Fibroblast of peridontal ligament (primary cell): ENCODE data around the gene PRICKLE3.
"Not testable (repeated sequence)": the region's sequence is repeated elsewhere in the genome, so short reads cannot be mapped to it uniquely, and the experiment has no call there.

Experiments used
- DNase-seq: peaks from one replicate; pipeline ENCODE4 v3.0.0-alpha.2; 2010; ENCODE audit errors: extremely low read depth

PRICKLE3 gene

DNA sequence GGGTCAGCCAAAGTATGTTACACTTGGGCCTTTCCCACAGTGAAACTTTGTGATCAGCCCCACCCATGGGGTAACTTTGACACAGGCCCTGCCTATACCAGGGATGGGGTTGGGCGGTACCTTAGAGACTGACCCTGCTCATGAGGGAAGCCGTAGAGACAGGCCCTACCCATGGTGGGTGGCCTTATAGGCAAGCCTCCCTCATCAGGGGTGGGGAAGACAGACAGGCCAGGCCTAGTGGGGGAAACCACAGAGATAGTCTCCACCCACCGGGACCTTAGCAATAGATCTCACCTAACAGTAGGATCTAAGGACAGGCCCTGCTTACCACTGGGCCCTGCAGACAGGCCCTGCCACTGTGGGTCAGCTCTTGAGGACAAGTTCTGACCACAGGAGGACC, 7.6 kb downstream of the PRICKLE3 start:
- DNase-seq, result no peak

DNA sequence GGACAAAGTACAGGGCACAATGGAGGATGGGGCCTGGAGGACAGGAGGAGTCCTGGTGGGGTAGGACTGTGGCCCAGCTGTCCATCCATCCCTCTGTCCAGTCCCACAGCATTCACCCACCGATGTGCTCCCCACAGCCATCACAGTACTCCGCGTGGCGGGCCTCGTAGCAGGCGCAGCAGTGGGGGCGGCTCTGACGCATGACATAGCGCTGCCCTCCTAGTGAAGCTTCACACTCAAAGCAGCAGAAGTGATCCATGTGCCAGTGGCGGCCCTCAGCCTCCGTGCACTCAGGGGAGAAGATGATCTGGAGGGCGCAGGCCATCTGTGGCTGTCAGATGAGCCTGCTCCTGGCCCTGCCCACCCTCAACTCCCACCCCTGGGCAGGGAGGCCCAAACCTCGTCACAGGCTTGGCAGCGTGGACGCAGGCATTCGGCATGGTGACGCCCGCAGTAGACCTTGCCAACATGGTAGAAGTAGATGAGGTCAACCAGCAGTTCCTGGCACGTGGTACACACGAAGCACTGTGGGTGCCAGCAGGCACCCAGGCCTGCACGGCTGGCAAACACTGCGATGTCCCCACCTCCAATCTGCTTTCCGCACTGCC, 8.2 kb downstream of the PRICKLE3 start:
- DNase-seq, result no peak

DNA sequence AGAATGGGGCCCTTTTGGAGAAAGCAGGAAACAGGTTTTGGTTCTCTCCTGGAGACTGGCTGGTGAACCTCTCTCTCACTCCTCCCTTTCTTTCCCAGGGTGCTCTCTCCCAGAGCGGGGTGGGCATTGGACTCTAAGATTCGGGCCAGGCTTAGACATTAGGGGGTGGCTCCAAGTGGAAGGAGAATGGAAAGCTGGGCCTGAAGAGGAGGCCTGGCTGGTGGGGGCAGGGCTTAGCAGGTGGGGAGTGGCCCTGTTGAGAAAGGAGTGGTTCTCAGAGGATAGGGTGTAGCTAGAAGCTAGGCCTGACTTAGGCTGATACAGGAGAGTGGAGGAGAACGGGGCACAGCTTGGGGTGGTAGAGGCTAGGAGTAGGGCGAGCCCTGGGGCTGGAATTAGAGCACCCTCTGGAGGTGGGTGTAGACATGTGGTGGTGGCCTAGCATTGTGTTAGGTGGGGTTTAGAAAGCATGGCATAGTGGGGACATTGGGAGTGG, 8.8 kb downstream of the PRICKLE3 start:
- no peak for DNase-seq

DNA sequence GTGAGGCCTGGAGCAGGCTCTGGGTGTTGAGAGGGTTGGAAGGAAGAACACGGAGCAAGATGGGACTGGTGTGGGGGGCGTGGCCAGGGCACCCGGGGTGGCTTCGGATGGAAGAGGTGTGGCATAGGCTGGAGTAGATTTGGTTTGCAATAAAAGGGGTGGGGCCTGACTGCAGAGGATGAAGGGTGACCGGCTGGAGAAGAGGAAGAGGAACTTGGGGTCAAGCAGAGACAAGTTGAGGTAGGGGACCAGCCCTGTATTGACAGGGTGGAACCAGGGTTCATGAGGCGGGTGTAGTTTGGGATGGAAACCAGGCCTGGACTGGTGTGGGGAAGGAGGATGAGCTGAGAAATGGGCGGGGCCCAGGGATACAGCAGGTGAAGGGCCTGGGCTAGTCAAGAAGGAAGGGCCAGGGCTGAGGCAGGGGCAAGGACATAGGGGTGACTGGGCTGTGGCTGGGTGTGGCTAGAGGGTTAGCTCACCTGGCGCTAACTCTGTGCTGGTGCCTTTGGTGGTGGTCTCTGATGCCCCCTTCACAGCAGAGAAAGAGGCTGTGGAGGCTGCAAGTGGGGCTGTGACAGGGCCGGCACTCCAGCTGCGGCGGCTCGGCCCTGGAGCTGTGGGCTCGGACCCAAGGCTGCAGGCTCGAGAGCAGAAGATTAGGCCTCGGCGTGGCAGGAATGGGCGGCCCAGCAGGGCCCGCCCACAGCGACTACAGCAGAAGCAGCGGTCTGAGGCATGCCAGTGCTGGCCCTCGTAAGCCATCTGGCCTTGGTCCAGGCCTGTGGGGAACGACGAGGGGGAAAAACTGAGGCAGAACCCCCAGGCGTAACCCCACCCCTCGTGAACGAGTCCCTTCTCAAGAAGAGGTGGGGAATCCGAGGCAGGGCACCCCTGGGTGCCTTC, 9.5 kb downstream of the PRICKLE3 start:
- DNase-seq, result no peak

DNA sequence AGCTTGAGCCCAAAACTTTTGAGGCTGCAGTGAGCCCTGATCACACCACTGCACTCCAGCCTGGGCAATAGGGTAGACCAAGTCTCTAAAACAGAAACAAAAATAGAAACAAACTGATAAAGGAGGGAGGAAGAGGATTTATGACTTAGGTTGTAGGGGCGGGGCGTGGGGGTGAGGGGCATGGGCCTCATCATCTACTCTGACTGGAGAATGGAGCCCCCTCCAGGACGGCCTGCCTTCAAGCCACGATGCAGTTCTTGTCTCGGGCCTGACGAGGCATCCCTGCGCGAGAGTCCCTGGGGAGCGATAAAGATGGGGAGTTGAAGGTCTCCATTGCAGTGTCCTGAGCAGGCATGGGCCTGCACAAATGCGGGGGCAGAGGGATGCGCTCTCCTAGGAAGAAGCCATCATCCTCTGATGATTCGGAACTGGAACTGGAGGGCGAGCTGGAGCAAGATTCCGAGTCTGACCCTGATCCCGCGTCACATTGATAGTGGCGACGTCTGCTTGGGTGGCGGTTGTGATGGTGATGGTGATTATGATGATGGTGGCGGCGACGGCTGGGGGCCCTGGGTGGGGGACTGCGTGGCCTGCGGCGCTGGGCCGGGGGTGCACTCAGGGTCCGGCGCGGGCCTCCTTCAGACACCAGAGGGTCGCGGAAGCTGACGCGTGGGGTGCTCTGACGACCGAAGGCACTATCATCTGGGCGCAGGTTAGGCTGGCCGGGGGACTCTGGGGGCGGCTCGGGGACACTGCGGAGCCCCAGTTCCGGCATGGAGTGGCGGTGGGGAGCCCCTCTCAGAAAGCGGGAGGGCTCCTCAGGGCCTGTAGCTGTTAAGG, 10.5 kb downstream of the PRICKLE3 start:
- no peak for DNase-seq

DNA sequence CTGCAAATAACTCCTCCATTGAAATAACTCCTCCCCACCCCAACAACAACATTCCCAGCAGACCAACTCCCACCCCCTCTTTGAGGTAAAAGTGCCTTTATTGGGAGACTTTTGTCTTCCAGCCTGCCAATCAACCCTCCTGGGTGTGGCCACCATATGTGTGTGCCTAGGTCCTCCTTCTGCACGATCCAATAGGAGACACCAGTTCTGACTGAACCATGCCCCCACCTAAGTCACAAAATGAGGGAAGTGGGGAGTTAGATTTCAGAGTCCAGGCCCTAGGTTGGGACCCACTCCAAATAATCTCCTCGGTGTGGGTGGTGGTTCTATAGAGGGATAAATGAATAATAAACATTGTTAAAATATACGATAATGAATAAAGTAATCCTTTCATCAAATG, 11.4 kb downstream of the PRICKLE3 start:
- DNase-seq, result no peak

DNA sequence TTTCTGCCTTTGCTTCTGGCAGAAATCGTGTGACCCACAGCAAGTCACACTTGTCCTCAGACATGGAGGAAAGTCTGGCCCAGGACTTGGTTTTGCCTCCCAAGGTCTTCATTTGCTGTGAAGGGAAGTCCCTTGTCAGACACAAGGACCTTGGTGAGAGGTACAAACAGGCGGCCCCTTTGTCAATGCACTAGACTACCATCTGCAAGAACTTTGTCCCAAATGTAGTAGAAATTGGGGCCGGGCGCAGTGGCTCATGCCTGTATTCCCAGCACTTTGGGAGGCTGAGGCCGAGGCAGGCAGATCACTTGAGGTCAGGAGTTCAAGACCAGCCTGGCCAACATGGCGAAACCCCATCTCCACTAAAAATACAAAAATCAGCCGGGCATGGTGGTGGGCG, 12.6 kb downstream of the PRICKLE3 start:
- DNase-seq, result not testable (repeated sequence)

DNA sequence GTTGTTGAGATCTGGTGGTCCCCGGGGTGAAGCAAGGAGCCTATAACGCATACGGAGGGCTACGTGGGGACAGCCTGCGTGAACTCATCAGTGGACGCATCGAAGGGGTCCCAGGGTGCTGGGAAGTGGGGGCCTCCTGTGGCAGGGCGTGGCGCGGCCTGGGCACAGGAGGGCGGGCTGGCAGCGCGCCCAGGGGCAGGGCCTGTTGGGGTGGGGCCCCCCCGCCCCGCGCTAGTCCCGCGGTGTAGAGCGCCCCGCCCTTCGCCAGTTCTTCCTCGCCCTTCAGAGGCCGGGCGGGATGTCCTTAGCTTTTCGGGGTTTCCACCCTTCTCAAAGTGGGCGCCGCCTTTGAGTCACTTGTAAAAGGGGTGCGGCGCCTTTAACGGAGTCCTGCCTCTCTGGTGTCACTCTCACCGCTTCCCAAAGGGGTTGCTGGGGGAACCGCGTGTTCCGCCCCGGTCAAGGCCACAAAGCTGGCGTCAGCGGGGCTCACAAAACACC, 13.8 kb downstream of the PRICKLE3 start:
- no peak for DNase-seq

DNA sequence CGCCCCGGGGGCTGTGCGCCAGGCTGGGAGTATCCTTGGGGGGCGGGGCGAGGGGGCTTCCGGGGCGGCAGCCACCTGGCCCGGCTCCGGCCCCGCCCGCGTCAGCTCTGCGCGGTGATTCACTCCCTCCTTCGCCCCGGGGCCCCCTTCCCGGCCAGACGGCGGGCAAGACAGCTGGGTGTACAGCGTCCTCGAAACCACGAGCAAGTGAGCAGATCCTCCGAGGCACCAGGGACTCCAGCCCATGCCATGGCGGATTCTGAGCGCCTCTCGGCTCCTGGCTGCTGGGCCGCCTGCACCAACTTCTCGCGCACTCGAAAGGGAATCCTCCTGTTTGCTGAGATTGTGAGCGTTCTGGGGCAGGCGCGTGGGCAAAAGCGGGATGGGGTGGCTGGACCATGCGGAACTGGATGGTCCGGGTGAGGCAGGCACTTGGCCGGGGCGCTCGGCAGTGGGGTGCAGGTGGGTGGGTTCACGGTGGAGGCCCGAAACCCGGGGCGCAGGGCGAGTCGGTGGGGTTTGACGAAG, 14.4 kb downstream of the PRICKLE3 start, which contains the start of gene PLP2:
PLP2 (plus strand) TSS at position 147 of the 528 bp plus-strand sequence; CDS start at position 250, 103 bp downstream.
- DNase-seq, result no peak

DNA sequence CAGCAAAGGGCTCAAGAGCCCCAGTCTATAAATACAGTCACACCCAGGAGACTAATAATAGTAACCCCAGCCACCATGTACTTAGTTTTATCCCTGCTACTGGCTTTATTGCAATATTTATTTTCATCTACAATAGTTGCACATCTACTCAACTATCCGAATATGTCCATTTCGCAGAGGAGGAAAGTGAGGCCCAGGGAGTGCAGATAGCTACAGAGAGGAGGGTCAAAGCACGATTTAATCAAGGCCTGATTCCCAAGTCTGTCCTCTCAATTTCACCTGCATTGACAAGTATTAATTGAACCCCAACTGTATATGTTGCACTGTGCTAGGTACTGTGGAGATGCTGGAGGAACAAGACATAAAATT, 18.4 kb downstream of the PRICKLE3 start:
- DNase-seq, result no peak

DNA sequence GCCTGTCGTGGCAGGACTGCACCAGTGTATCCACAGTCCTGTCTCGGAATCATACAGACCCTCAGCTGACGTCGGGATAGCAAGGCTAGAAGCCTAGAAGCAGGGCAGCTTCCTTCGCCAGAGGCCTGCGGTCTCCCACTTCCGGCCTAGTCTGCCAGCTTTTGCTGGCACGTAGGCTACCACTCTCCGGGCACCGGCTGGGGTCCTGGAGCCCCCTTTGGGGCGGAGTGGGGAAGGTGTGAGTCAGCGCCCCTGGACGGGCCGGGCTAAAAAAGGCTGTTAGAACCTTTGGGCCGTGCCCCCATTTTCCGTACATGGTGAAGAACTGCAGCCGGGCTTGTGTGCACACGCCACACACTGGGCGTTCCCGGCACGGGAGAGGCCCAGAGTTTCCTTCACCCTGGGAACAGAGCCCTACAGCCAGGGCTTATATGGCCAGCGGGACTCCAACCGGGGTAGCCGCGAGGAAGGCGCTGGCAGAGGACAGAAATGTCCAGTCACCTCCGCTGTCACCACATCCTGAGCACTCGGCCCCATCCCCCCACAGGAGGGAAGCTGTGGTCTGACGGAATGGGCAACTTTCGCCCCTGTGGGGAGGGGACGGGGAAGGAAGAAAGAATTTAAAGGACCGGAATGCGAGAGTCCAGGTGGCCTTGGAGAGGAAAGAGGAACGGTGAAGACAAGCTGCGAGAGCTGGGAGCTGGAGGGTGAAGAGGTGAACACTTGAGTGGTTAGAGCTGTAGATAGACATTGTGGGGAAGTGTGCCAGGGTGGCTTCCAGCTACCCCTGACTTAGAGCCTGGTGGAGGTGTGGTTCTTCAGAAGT, 19.0 kb downstream of the PRICKLE3 start:
- peak; percentile 81 for DNase-seq

DNA sequence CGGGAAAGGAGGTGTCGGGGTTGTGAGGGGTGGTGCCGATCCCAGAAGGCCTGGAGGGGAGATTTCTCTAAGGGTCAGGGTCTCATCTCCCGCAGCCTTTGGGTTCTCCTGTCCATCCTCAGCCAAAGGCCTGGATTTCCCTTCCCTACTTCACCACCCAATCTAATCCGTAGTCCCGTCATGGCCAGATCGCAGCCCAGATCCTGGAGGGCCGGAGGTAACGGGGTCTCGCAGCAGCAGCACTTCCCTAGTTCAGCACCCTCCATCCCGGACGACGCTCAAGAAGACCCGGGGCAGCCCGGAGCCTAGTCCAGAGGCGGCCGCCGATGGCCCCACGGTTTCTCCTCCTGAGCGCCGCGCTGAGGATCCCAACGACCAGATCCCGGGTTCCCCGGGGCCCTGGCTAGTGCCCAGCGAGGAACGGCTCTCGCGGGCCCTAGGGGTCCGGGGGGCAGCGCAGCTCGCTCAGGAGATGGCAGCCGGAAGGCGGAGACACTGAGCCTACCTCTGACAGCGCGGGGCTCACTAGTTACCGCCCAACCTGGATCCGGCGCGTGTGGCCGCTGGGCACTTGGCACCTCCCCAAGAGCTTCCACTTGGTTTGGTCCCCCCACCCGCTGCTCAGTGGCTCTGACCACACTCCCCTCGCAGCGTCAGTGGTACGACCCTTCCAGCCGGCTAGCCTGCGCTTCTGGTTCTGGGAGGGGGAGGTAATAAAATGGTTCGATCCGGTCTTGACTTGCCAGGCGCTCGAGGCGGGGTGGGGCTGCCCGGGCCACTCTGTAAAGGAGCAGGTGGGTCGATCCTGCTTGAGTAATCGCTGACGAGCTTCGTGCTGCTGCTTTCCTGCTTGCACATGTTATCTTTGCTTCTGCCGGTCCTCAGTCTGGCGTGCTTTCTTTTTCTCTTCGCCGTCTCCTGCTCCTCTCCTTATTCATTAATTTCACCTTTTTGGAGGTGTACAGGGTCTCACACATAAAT, 20.0 kb downstream of the PRICKLE3 start:
- DNase-seq, result peak; percentile 49

DNA sequence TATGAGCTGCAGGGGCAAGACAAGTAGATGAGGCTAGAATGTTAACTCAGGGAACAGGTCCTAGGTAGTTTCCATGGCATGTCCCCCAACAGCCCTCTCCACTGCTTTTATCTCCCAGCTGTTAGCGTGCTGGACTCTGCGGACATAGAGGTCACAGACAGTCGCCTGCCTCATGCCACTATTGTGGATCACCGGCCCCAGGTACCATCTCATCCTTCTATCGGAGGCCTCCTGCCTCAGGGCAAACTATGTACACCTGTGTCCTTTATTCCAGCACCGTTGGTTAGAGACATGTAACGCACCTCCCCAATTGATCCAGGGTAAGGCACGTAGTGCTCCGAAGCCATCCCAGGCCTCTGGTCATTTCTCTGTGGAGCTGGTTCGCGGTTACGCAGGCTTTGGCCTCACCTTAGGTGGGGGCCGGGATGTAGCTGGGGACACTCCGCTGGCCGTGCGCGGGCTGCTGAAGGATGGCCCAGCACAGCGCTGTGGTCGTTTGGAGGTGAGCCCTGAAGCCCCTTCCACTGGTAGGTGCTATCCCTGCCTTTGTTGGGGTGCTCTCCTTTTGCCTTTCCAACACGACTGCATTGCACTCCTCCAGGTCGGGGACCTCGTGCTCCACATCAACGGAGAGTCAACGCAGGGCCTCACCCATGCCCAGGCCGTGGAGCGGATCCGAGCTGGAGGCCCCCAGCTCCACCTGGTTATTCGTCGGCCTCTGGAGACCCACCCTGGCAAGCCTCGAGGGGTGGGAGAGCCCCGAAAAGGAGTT, 21.4 kb downstream of the PRICKLE3 start:
- no peak for DNase-seq

DNA sequence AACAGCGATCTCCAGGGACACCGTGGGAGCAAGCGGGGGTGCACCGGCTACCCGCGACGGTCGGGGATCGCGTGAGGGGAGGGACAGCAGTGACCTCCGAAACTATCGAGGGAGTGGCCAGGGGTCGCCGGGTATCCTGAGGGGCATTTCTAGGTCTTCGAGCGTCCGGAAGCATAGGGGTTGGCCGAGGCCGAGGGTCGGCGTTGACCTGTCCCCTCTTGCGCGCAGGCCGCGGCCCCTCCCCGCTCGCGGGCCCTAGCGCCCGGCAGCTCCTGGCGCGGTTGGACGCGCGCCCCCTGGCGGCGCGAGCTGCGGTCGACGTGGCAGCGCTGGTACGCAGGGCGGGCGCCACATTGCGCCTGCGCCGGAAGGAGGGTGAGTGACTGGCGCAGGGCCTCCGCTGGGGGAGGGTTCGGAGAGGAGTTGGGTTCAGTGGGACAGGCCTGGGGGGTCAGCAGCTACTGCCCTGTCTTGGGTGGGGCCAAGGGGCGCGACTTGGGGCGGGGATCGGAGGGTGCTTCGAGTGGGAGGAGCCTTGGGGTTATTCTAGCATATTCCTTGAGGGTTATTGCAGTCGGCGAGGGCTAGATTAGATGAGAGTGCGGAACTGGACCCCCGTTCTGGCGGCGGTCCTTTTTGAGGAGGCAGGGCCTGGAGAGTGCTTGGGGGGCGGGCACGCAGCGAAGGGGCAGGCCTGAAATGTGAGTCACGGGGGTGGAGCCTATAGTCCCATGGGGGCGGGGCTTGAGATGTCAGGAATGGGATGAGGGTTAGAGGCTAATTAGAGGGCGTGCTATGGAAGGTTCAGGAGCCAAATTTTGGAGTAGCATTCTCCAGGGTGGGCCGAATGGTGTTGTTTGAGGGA, 22.4 kb downstream of the PRICKLE3 start:
- DNase-seq, result peak; percentile 74

DNA sequence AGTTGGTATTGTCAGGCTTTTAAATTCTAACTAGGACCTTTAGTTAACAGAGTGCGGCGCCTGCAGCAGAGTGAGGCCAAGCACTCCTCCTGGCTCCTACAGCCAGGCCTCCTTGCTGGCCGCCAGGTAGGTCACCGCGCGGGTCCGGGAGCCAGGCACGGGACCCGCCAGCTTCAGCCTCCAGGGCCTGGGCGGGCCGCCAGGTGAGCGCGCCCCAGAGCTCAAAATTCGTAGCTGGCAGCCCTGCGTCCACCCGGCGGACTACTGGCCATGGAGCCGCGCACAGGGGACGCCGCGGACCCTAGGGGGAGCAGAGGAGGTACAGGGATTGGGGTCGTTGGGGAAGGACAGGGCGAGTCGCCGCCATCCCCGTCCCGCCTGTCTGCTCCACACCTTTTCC, 23.6 kb downstream of the PRICKLE3 start, which contains the start of gene MAGIX:
MAGIX (plus strand) TSS at position 139 of the 400 bp plus-strand sequence; CDS start at position 271, 132 bp downstream.
- no peak for DNase-seq

DNA sequence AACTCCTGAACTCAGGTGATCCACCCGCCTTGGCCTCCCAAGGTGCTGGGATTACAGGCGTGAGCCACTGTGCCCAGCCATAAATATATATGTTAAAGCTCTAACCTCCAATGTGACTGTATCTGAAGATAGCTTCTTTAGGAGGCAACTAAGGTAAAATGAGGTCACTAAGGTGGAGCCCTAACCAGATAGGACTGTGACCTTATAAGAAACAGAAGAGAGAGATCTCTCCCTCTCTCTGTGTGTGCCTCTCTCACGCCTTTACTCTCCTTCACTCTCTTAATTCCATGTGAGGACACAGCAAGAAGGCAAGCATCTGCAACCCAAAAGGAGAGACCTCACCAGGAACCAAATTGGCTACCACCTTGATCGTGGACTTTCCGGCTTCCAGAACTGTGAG, 24.5 kb downstream of the PRICKLE3 start:
- DNase-seq, result no peak

DNA sequence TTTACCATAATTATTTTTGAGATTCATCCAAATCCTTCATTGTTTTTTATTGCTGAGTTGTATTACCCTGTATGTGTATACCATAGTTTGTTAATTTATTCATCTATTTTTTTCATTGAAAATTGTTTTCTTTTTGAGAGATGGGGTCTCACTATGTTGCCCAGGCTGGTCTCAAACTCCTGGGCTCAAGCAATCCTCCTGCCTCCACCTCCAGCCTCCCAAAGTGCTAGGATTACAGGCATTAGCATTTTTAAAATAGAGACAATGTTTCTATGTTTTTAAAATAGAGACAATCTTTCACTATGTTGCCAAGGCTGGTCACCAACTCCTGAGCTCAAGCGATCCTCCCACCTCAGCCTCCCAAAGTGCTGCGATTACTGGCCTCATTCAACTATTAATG, 25.3 kb downstream of the PRICKLE3 start:
- DNase-seq, result no peak

DNA sequence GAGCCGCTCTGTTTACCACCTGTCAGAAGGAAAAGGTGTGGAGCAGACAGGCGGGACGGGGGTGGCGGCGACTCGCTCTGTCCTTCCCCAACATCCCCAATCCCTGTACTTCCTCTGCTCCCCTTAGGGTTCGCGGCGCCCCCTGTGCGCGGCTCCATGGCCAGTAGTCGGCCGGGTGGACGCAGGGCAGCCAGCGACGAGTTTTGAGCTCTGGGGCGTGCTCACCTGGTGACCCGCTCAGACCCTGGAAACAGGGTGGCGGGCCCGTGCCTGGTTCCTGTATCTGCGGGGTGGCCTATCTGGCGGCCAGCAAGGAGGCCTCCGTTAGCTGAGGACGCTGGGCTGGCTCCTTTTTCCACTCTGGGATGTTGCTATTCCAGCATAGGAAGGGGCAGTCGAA, 29.0 kb downstream of the PRICKLE3 start:
- DNase-seq, result no peak
